Measurements from ENCODE around the gene CYTH1.

CYTH1 gene

GRCh38 chr17:78648293-78648692 is 133.8 kb downstream of the CYTH1 start:
- TF ChIP-seq YY1 (IDR thresholded peaks at IDR 0.05; ENCODE audit: insufficient read depth, insufficient read length) = no peak
- TF ChIP-seq ZNF274 (IDR thresholded peaks at IDR 0.05; ENCODE audit: low read depth, low read length) = no peak
- TF ChIP-seq SUZ12 (IDR thresholded peaks at IDR 0.05; ENCODE audit: extremely low read depth, insufficient read depth, insufficient read length) = no peak
- H3K4me1 ChIP-seq (ENCODE audit: insufficient read depth, insufficient read length) = no peaks in the 10 kb centered on the region
- DNase-seq (ENCODE audit: low read depth, low spot score) = no peak
- H3K36me3 ChIP-seq (ENCODE audit: insufficient read depth, insufficient read length, low read length) = no peaks in the 10 kb centered on the region
- no peak overlapping the region for H3K9ac ChIP-seq (ENCODE audit: insufficient read length, low read depth)
- no peaks in the 10 kb centered on the region for H3K9me3 ChIP-seq (ENCODE audit: insufficient read depth, low read length)
- H3K4me3 ChIP-seq (ENCODE audit: insufficient read length, low read depth) = no peak overlapping the region
- no peaks in the 10 kb centered on the region for H3K27me3 ChIP-seq (ENCODE audit: insufficient read depth, insufficient read length)

GRCh38 chr17:78647032-78647431 is 135.0 kb downstream of the CYTH1 start:
- H3K4me3 ChIP-seq (ENCODE audit: insufficient read length, low read depth) = no peak overlapping the region
- H3K27me3 ChIP-seq (ENCODE audit: insufficient read depth, insufficient read length) = no peaks in the 10 kb centered on the region

GRCh38 chr17:78645421-78646295 is 136.4 kb downstream of the CYTH1 start:
- Histone ChIP-seq H3K27me3 (ENCODE audit: insufficient read depth, insufficient read length) (no peaks in the 10 kb centered on the region), H3K9ac (ENCODE audit: insufficient read length, low read depth) (no peak overlapping the region), H3K36me3 (ENCODE audit: insufficient read depth, insufficient read length, low read length) (no peaks in the 10 kb centered on the region), H3K9me3 (ENCODE audit: insufficient read depth, low read length) (no peaks in the 10 kb centered on the region), H3K4me3 (ENCODE audit: insufficient read length, low read depth) (no peak overlapping the region), H3K4me1 (ENCODE audit: insufficient read depth, insufficient read length) (no peaks in the 10 kb centered on the region)
- TF ChIP-seq ZNF274 (IDR thresholded peaks at IDR 0.05; ENCODE audit: low read depth, low read length) (no peak), YY1 (IDR thresholded peaks at IDR 0.05; ENCODE audit: insufficient read depth, insufficient read length) (no peak), SUZ12 (IDR thresholded peaks at IDR 0.05; ENCODE audit: extremely low read depth, insufficient read depth, insufficient read length) (no peak)
- DNase-seq (ENCODE audit: low read depth, low spot score) = no peak

More at GRCh38 chr17:78647032-78647431, 135.0 kb downstream of the CYTH1 start:
- DNase-seq (ENCODE audit: low read depth, low spot score) = no peak
- H3K9me3 ChIP-seq (ENCODE audit: insufficient read depth, low read length) = no peaks in the 10 kb centered on the region
- H3K36me3 ChIP-seq (ENCODE audit: insufficient read depth, insufficient read length, low read length) = no peaks in the 10 kb centered on the region
- H3K9ac ChIP-seq (ENCODE audit: insufficient read length, low read depth) = no peak overlapping the region
- no peaks in the 10 kb centered on the region for H3K4me1 ChIP-seq (ENCODE audit: insufficient read depth, insufficient read length)
- TF ChIP-seq ZNF274 (IDR thresholded peaks at IDR 0.05; ENCODE audit: low read depth, low read length) = no peak
- TF ChIP-seq SUZ12 (IDR thresholded peaks at IDR 0.05; ENCODE audit: extremely low read depth, insufficient read depth, insufficient read length) = no peak
- no peak for TF ChIP-seq YY1 (IDR thresholded peaks at IDR 0.05; ENCODE audit: insufficient read depth, insufficient read length)

GRCh38 chr17:78644931-78645351 is 137.1 kb downstream of the CYTH1 start:
- H3K9me3 ChIP-seq (ENCODE audit: insufficient read depth, low read length) = no peaks in the 10 kb centered on the region
- no peak overlapping the region for H3K4me3 ChIP-seq (ENCODE audit: insufficient read length, low read depth)
- TF ChIP-seq ZNF274 (IDR thresholded peaks at IDR 0.05; ENCODE audit: low read depth, low read length) = no peak
- TF ChIP-seq YY1 (IDR thresholded peaks at IDR 0.05; ENCODE audit: insufficient read depth, insufficient read length) = no peak
- no peak for TF ChIP-seq SUZ12 (IDR thresholded peaks at IDR 0.05; ENCODE audit: extremely low read depth, insufficient read depth, insufficient read length)
- H3K4me1 ChIP-seq (ENCODE audit: insufficient read depth, insufficient read length) = no peaks in the 10 kb centered on the region
- no peaks in the 10 kb centered on the region for H3K36me3 ChIP-seq (ENCODE audit: insufficient read depth, insufficient read length, low read length)
- no peak overlapping the region for H3K9ac ChIP-seq (ENCODE audit: insufficient read length, low read depth)
- no peaks in the 10 kb centered on the region for H3K27me3 ChIP-seq (ENCODE audit: insufficient read depth, insufficient read length)
- no peak for DNase-seq (ENCODE audit: low read depth, low spot score)

GRCh38 chr17:78644224-78644623 is 137.8 kb downstream of the CYTH1 start:
- Histone ChIP-seq H3K4me3 (ENCODE audit: insufficient read length, low read depth) (no peak overlapping the region), H3K27me3 (ENCODE audit: insufficient read depth, insufficient read length) (no peaks in the 10 kb centered on the region), H3K36me3 (ENCODE audit: insufficient read depth, insufficient read length, low read length) (no peaks in the 10 kb centered on the region), H3K9me3 (ENCODE audit: insufficient read depth, low read length) (no peaks in the 10 kb centered on the region), H3K4me1 (ENCODE audit: insufficient read depth, insufficient read length) (no peaks in the 10 kb centered on the region), H3K9ac (ENCODE audit: insufficient read length, low read depth) (no peak overlapping the region)
- TF ChIP-seq ZNF274 (IDR thresholded peaks at IDR 0.05; ENCODE audit: low read depth, low read length) = no peak
- TF ChIP-seq YY1 (IDR thresholded peaks at IDR 0.05; ENCODE audit: insufficient read depth, insufficient read length) = no peak
- no peak for TF ChIP-seq SUZ12 (IDR thresholded peaks at IDR 0.05; ENCODE audit: extremely low read depth, insufficient read depth, insufficient read length)
- DNase-seq (ENCODE audit: low read depth, low spot score) = no peak

GRCh38 chr17:78643326-78643725 is 138.7 kb downstream of the CYTH1 start:
- H3K9me3 ChIP-seq (ENCODE audit: insufficient read depth, low read length) = no peaks in the 10 kb centered on the region
- H3K36me3 ChIP-seq (ENCODE audit: insufficient read depth, insufficient read length, low read length) = no peaks in the 10 kb centered on the region
- no peaks in the 10 kb centered on the region for H3K27me3 ChIP-seq (ENCODE audit: insufficient read depth, insufficient read length)
- no peak for DNase-seq (ENCODE audit: low read depth, low spot score)
- TF ChIP-seq YY1 (IDR thresholded peaks at IDR 0.05; ENCODE audit: insufficient read depth, insufficient read length) (no peak), SUZ12 (IDR thresholded peaks at IDR 0.05; ENCODE audit: extremely low read depth, insufficient read depth, insufficient read length) (no peak), ZNF274 (IDR thresholded peaks at IDR 0.05; ENCODE audit: low read depth, low read length) (no peak)
- H3K9ac ChIP-seq (ENCODE audit: insufficient read length, low read depth) = no peak overlapping the region
- H3K4me3 ChIP-seq (ENCODE audit: insufficient read length, low read depth) = no peak overlapping the region
- H3K4me1 ChIP-seq (ENCODE audit: insufficient read depth, insufficient read length) = no peaks in the 10 kb centered on the region

- Histone ChIP-seq H3K4me1 (ENCODE audit: insufficient read depth, insufficient read length) (no peaks in the 10 kb centered on the region), H3K27me3 (ENCODE audit: insufficient read depth, insufficient read length) (no peaks in the 10 kb centered on the region), H3K36me3 (ENCODE audit: insufficient read depth, insufficient read length, low read length) (no peaks in the 10 kb centered on the region), H3K4me3 (ENCODE audit: insufficient read length, low read depth) (no peak overlapping the region), H3K9ac (ENCODE audit: insufficient read length, low read depth) (no peak overlapping the region), H3K9me3 (ENCODE audit: insufficient read depth, low read length) (no peaks in the 10 kb centered on the region)
- no peak for DNase-seq (ENCODE audit: low read depth, low spot score)
- no peak for TF ChIP-seq SUZ12 (IDR thresholded peaks at IDR 0.05; ENCODE audit: extremely low read depth, insufficient read depth, insufficient read length)
- TF ChIP-seq YY1 (IDR thresholded peaks at IDR 0.05; ENCODE audit: insufficient read depth, insufficient read length) = no peak
- no peak for TF ChIP-seq ZNF274 (IDR thresholded peaks at IDR 0.05; ENCODE audit: low read depth, low read length)
Observed at GRCh38 chr17:78642707-78643106, 139.4 kb downstream of the CYTH1 start.
